HPDE6-E6E7 (cell line): ENCODE measurements around the gene SCUBE2.

Source experiments
- DNase-seq: peaks from one replicate; pipeline ENCODE4 v3.0.0; 2011; ENCODE audit warnings: missing footprints; ENCODE audit errors: extremely low spot score

SCUBE2 gene

GRCh38 chr11:9091044-9091922, at the start of gene SCUBE2:
Gene SCUBE2, minus strand, starts transcription at chr11:9091599. Its CDS starts 71 bp downstream, at chr11:9091528.
- no peak for DNase-seq

GRCh38 chr11:9141186-9141585, 49.8 kb upstream of the SCUBE2 start:
- DNase-seq = no peak

GRCh38 chr11:9139628-9140357, 48.4 kb upstream of the SCUBE2 start:
- no peak for DNase-seq

GRCh38 chr11:9138612-9139579, 47.5 kb upstream of the SCUBE2 start:
- peak; percentile 89 for DNase-seq

- no peak for DNase-seq
Measured at GRCh38 chr11:9138133-9138453, 46.7 kb upstream of the SCUBE2 start.

- peak; percentile 60 for DNase-seq
Measured at GRCh38 chr11:9137293-9138132, 46.1 kb upstream of the SCUBE2 start.

- DNase-seq = no peak
Measured at GRCh38 chr11:9136741-9137140, 45.3 kb upstream of the SCUBE2 start.

GRCh38 chr11:9133956-9134355, 42.6 kb upstream of the SCUBE2 start:
- DNase-seq = no peak

- DNase-seq = no peak
Measured at GRCh38 chr11:9132203-9132878, 40.9 kb upstream of the SCUBE2 start.

GRCh38 chr11:9130297-9130696, 38.9 kb upstream of the SCUBE2 start:
- no peak for DNase-seq

GRCh38 chr11:9126636-9127035, 35.2 kb upstream of the SCUBE2 start:
- DNase-seq = no peak

GRCh38 chr11:9125185-9125886, 33.9 kb upstream of the SCUBE2 start:
- DNase-seq = no peak

GRCh38 chr11:9123595-9124304, 32.4 kb upstream of the SCUBE2 start:
- no peak for DNase-seq

GRCh38 chr11:9121469-9121796, 30.0 kb upstream of the SCUBE2 start:
- no peak for DNase-seq

GRCh38 chr11:9120664-9121468, 29.5 kb upstream of the SCUBE2 start:
- no peak for DNase-seq

- DNase-seq = no peak
Measured at GRCh38 chr11:9118277-9118676, 26.9 kb upstream of the SCUBE2 start.

GRCh38 chr11:9112075-9112474, 20.7 kb upstream of the SCUBE2 start:
- DNase-seq = no peak
